Measurements from ENCODE around the gene KRT5. TPM values are rescaled to one million over a fixed set of nuclear protein-coding genes. Genes with fewer than 3 reads are reported as not detected.

Gene KRT5
- total RNA-seq, 2 experiments from 2014 or later = not detected

- H3K4me3 Mint-ChIP-seq = no peak overlapping the region
- H3K4me1 Mint-ChIP-seq (ENCODE audit: low read depth) = no peaks in the 10 kb centered on the region
- no peaks in the 10 kb centered on the region for H3K36me3 Mint-ChIP-seq (ENCODE audit: low read depth)
- DNase-seq = no peak
- ATAC-seq = no peak
- no peak overlapping the region for H3K27ac Mint-ChIP-seq
- CTCF ChIA-PET = interaction anchor here (0.6 to 1.5 kb wide), 4 partner anchors 154 to 376 kb away, joined by 3 to 7 read pairs (median 3); no protein-coding TSS in a partner anchor
- POLR2A ChIA-PET = no interaction called here
- no peaks in the 10 kb centered on the region for H3K9me3 Mint-ChIP-seq (ENCODE audit: insufficient read depth)
- peaks cover 3% of the 10 kb centered on the region for H3K27me3 Mint-ChIP-seq (ENCODE audit: low read depth)
Observed at GRCh38 chr12:52533686-52534470, 13.7 kb upstream of the KRT5 start.

DNA sequence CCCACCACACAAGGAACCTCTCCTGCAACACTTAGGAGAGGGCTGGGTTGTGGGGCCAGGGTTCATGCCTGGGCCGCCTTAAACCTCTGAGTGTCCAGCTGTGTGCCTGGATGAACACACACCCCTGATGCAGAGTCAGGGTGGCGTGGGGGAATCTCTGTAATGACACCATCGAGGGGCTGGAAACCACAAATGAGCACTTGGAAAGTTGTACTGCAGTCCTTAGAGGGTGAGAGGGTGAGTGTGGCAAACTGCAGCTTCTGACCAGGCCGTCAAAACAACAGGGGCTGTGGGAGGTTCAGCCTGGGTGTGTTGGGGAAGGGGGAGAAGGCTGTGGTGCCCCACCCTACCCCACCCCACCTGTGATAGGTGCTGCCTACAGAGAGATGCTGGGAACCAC lies 12.4 kb upstream of the KRT5 start:
- ChIA-PET POLR2A (no interaction called here), CTCF (no interaction called here)
- no peaks in the 10 kb centered on the region for H3K9me3 Mint-ChIP-seq (ENCODE audit: insufficient read depth)
- no peak for DNase-seq
- H3K27ac Mint-ChIP-seq = no peak overlapping the region
- H3K27me3 Mint-ChIP-seq (ENCODE audit: low read depth) = peaks cover 3% of the 10 kb centered on the region
- ATAC-seq = no peak
- H3K4me3 Mint-ChIP-seq = no peak overlapping the region
- no peaks in the 10 kb centered on the region for H3K4me1 Mint-ChIP-seq (ENCODE audit: low read depth)
- H3K36me3 Mint-ChIP-seq (ENCODE audit: low read depth) = no peaks in the 10 kb centered on the region

- Mint-ChIP-seq H3K27me3 (ENCODE audit: low read depth) (no peaks in the 10 kb centered on the region), H3K9me3 (ENCODE audit: insufficient read depth) (no peaks in the 10 kb centered on the region), H3K4me1 (ENCODE audit: low read depth) (peaks cover 5% of the 10 kb centered on the region), H3K4me3 (no peak overlapping the region), H3K27ac (no peak overlapping the region), H3K36me3 (ENCODE audit: low read depth) (no peaks in the 10 kb centered on the region)
- ChIA-PET POLR2A (no interaction called here), CTCF (no interaction called here)
- ATAC-seq = no peak
- DNase-seq = no peak
Observed at GRCh38 chr12:52531566-52532300, 11.5 kb upstream of the KRT5 start.

DNA sequence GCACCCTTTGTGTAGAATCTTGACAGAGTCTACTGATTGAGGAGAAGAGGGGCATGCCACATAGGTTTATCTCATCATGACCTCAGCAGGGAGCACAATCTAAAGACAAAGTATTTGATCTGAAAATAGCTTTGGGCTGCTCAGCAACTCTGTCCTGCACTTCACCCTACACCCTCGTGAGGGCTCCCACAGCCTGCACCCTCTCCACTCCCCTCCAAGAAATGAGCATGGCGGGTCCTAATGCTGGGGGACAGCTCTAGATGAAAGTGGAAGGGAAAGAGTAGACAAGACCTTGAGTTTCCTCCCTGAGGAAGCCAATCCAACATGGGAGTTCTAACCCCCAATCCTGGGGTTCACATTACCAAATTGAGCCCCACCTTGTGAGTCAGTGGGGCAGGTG lies 10.7 kb upstream of the KRT5 start:
- POLR2A ChIA-PET = no interaction called here
- Mint-ChIP-seq H3K36me3 (ENCODE audit: low read depth) (no peaks in the 10 kb centered on the region), H3K4me1 (ENCODE audit: low read depth) (peaks cover 9% of the 10 kb centered on the region)

DNA sequence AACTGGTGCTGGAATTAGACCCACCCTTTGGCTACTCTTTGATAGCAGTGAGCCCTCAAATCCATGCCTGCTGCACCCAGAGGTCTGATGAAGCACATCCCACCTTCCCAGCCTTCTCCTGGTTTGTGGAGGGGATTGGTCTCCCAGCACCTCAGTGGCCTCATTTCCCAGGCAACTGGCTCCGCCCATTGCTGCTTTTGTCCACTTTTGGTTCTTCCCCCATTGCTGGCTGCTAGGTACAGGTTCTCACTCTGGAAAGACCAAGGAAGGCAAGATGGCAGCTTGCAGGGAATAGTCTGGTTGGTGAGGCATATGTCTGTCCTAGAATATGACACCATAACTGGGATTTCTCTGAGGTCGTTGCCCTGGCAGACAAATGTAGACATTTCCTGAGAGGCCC lies 10.2 kb upstream of the KRT5 start:
- POLR2A ChIA-PET = no interaction called here
- DNase-seq (no peak), ATAC-seq (no peak)
- no peak overlapping the region for H3K4me3 Mint-ChIP-seq
- CTCF ChIA-PET = no interaction called here
- no peak overlapping the region for H3K27ac Mint-ChIP-seq
- no peaks in the 10 kb centered on the region for H3K36me3 Mint-ChIP-seq (ENCODE audit: low read depth)
- H3K9me3 Mint-ChIP-seq (ENCODE audit: insufficient read depth) = no peaks in the 10 kb centered on the region
- H3K4me1 Mint-ChIP-seq (ENCODE audit: low read depth) = peaks cover 13% of the 10 kb centered on the region
- H3K27me3 Mint-ChIP-seq (ENCODE audit: low read depth) = no peaks in the 10 kb centered on the region

More for the DNA sequence above, 10.7 kb upstream of the KRT5 start:
- DNase-seq (no peak), ATAC-seq (no peak)
- H3K27ac Mint-ChIP-seq = no peak overlapping the region
- no peaks in the 10 kb centered on the region for H3K27me3 Mint-ChIP-seq (ENCODE audit: low read depth)
- no peaks in the 10 kb centered on the region for H3K9me3 Mint-ChIP-seq (ENCODE audit: insufficient read depth)
- no peak overlapping the region for H3K4me3 Mint-ChIP-seq
- CTCF ChIA-PET = no interaction called here

- Mint-ChIP-seq H3K27ac (no peak overlapping the region), H3K4me3 (no peak overlapping the region), H3K9me3 (ENCODE audit: insufficient read depth) (no peaks in the 10 kb centered on the region), H3K36me3 (ENCODE audit: low read depth) (no peaks in the 10 kb centered on the region), H3K27me3 (ENCODE audit: low read depth) (no peaks in the 10 kb centered on the region), H3K4me1 (ENCODE audit: low read depth) (peaks cover 13% of the 10 kb centered on the region)
- no peak for ATAC-seq
- POLR2A ChIA-PET = no interaction called here
- CTCF ChIA-PET = no interaction called here
- no peak for DNase-seq
Observed at GRCh38 chr12:52529846-52530245, 9.7 kb upstream of the KRT5 start.

DNA sequence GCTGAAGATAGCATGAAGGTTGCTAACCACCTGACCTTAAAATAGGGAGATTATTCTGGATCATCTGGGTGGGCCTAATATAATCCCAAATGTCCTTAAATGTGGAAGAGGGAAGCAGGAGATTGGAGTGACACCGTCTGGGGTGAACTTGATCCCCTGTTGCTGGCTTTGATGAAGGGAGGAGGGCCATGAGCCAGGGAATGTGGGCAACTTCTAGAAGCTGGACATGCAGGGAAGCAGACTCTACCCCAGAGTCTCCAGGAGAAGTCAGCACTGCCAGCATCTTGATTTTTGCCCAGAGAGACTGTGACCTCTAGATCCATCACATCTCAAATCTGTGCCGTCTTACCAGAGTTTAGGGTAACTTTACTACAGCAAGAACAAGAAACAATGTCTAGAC lies 9.2 kb upstream of the KRT5 start:
- ChIA-PET POLR2A (no interaction called here), CTCF (no interaction called here)
- Mint-ChIP-seq H3K27ac (no peak overlapping the region), H3K36me3 (ENCODE audit: low read depth) (no peaks in the 10 kb centered on the region), H3K4me3 (no peak overlapping the region), H3K9me3 (ENCODE audit: insufficient read depth) (no peaks in the 10 kb centered on the region), H3K4me1 (ENCODE audit: low read depth) (peaks cover 13% of the 10 kb centered on the region), H3K27me3 (ENCODE audit: low read depth) (no peaks in the 10 kb centered on the region)
- ATAC-seq (no peak), DNase-seq (no peak)

DNA sequence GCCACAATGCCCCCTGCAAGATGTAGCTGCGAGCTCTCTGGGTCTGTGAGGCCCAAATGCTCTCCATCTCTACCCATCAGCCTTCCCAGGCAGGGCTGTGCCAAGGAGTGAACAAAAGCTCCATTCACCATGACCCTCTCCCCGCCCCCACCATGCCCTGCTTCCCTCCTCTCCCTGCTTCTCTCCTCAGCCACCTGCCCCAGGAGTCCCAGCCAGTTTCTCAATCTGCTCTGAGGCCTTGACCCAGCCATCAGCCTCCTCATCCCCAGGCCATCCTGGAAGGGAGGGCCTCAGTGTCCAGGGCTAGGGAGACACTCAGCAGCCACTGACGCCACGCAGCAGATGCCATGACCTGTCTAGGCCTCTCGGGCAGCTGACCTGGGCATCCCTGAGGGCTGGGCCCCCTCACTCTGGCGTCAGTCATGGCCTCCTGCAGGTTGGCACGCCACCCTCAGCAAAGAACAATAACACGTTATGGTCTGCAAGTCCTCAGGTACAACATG lies 8.5 kb upstream of the KRT5 start:
- Mint-ChIP-seq H3K36me3 (ENCODE audit: low read depth) (no peaks in the 10 kb centered on the region), H3K4me1 (ENCODE audit: low read depth) (peaks cover 13% of the 10 kb centered on the region), H3K4me3 (no peak overlapping the region), H3K9me3 (ENCODE audit: insufficient read depth) (no peaks in the 10 kb centered on the region), H3K27ac (no peak overlapping the region), H3K27me3 (ENCODE audit: low read depth) (no peaks in the 10 kb centered on the region)
- CTCF ChIA-PET = interaction anchor here (0.9 to 1.8 kb wide), 2 partner anchors 22 to 352 kb away, joined by 3 to 4 read pairs; no protein-coding TSS in a partner anchor
- POLR2A ChIA-PET = no interaction called here
- ATAC-seq (no peak), DNase-seq (no peak)

- ChIA-PET CTCF (interaction anchor here (1.4 to 1.8 kb wide), 2 partner anchors 20 to 353 kb away, joined by 4 read pairs; no protein-coding TSS in a partner anchor), POLR2A (no interaction called here)
- Mint-ChIP-seq H3K27ac (peak overlapping the region; percentile 46), H3K36me3 (ENCODE audit: low read depth) (no peaks in the 10 kb centered on the region), H3K4me3 (no peak overlapping the region), H3K4me1 (ENCODE audit: low read depth) (peaks cover 13% of the 10 kb centered on the region), H3K27me3 (ENCODE audit: low read depth) (no peaks in the 10 kb centered on the region), H3K9me3 (ENCODE audit: insufficient read depth) (no peaks in the 10 kb centered on the region)
- DNase-seq (no peak), ATAC-seq (no peak)
Observed at GRCh38 chr12:52527121-52527800, 7.1 kb upstream of the KRT5 start.

DNA sequence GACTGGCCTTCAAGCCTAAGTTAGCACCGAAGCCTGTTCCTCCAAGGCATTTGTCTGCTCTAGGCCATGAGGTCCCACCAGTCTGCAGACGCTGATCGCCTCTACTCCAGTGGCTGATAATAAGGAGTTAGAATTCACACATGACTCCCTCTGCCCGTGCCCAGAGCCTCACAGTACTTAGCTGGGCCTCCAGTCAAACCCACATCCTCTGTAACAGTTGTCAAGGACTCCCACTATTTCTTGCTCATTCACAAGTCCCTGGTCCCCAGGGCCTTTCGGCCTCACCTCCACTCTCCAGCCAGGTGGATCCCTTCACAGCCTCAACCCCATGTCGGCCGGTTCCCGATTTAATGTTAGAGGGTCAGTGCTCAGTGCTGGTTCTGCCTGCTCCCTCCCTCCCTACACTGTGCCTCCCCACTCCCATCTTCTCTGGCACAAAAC lies 6.3 kb upstream of the KRT5 start:
- H3K36me3 Mint-ChIP-seq (ENCODE audit: low read depth) = no peaks in the 10 kb centered on the region
- POLR2A ChIA-PET = no interaction called here
- peak overlapping the region; percentile 46 for H3K27ac Mint-ChIP-seq
- H3K27me3 Mint-ChIP-seq (ENCODE audit: low read depth) = no peaks in the 10 kb centered on the region
- ATAC-seq = peak; percentile 66
- no peak overlapping the region for H3K4me3 Mint-ChIP-seq
- H3K4me1 Mint-ChIP-seq (ENCODE audit: low read depth) = peaks cover 13% of the 10 kb centered on the region
- CTCF ChIA-PET = interaction anchor here (1.4 kb wide), 1 partner anchor 354 kb away, joined by 4 read pairs; no protein-coding TSS in a partner anchor
- no peaks in the 10 kb centered on the region for H3K9me3 Mint-ChIP-seq (ENCODE audit: insufficient read depth)
- peak; percentile 48 for DNase-seq

- no peaks in the 10 kb centered on the region for H3K27me3 Mint-ChIP-seq (ENCODE audit: low read depth)
- no peaks in the 10 kb centered on the region for H3K9me3 Mint-ChIP-seq (ENCODE audit: insufficient read depth)
- H3K4me3 Mint-ChIP-seq = no peak overlapping the region
- CTCF ChIA-PET = interaction anchor here (1.4 kb wide), 1 partner anchor 354 kb away, joined by 4 read pairs; no protein-coding TSS in a partner anchor
- no peaks in the 10 kb centered on the region for H3K36me3 Mint-ChIP-seq (ENCODE audit: low read depth)
- peaks cover 13% of the 10 kb centered on the region for H3K4me1 Mint-ChIP-seq (ENCODE audit: low read depth)
- no peak for ATAC-seq
- H3K27ac Mint-ChIP-seq = peak overlapping the region; percentile 46
- DNase-seq = no peak
- POLR2A ChIA-PET = no interaction called here
Observed at GRCh38 chr12:52525661-52526499, 5.7 kb upstream of the KRT5 start.

Measured in activated CD8-positive, alpha-beta T cell treated with anti-CD3 and anti-CD28 coated beads, Interleukin-2, amount 10 ng/mL, durations not matched to agents 7 days and 5 days (primary cell).